ENCODE measurements around the gene EPHA8.

EPHA8 gene

GRCh38 chr1:22582661-22583635, 19.7 kb downstream of the EPHA8 start:
- DNase-seq (ENCODE audit: low read depth) = peak; percentile 21
- TF ChIP-seq POLR2A (IDR thresholded peaks at IDR 0.05; ENCODE audit: extremely low read depth, insufficient read length) (no peak), CTCF (IDR thresholded peaks at IDR 0.05; ENCODE audit: low read depth, low read length) (no peak), MYC (IDR thresholded peaks at IDR 0.05; ENCODE audit: low read depth, low read length) (no peak)
- TF ChIP-seq, protein P1, sequence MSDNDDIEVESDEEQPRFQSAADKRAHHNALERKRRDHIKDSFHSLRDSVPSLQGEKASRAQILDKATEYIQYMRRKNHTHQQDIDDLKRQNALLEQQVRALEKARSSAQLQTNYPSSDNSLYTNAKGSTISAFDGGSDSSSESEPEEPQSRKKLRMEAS (IDR thresholded peaks at IDR 0.05; ENCODE audit: low read depth, low read length) = no peak
- H3K4me3 ChIP-seq (ENCODE audit: low read depth, low read length) = no peak overlapping the region

GRCh38 chr1:22584001-22584562, 20.8 kb downstream of the EPHA8 start:
- peak; percentile 90 for DNase-seq (ENCODE audit: low read depth)
- H3K4me3 ChIP-seq (ENCODE audit: low read depth, low read length) = no peak overlapping the region
- TF ChIP-seq, protein P1 (IDR thresholded peaks at IDR 0.05; ENCODE audit: low read depth, low read length) = no peak
- no peak for TF ChIP-seq CTCF (IDR thresholded peaks at IDR 0.05; ENCODE audit: low read depth, low read length)
- TF ChIP-seq POLR2A (IDR thresholded peaks at IDR 0.05; ENCODE audit: extremely low read depth, insufficient read length) = no peak
- TF ChIP-seq MYC (IDR thresholded peaks at IDR 0.05; ENCODE audit: low read depth, low read length) = no peak

- DNase-seq (ENCODE audit: low read depth) = no peak
- no peak overlapping the region for H3K4me3 ChIP-seq (ENCODE audit: low read depth, low read length)
- TF ChIP-seq CTCF (IDR thresholded peaks at IDR 0.05; ENCODE audit: low read depth, low read length) = no peak
- TF ChIP-seq, protein P1 (IDR thresholded peaks at IDR 0.05; ENCODE audit: low read depth, low read length) = no peak
Measured at GRCh38 chr1:22584970-22585369, 21.7 kb downstream of the EPHA8 start.

- no peak for DNase-seq (ENCODE audit: low read depth)
- no peak overlapping the region for H3K4me3 ChIP-seq (ENCODE audit: low read depth, low read length)
- TF ChIP-seq MYC (IDR thresholded peaks at IDR 0.05; ENCODE audit: low read depth, low read length) (no peak), POLR2A (IDR thresholded peaks at IDR 0.05; ENCODE audit: extremely low read depth, insufficient read length) (no peak), CTCF (IDR thresholded peaks at IDR 0.05; ENCODE audit: low read depth, low read length) (no peak)
- TF ChIP-seq, protein P1 (IDR thresholded peaks at IDR 0.05; ENCODE audit: low read depth, low read length) = no peak
Measured at GRCh38 chr1:22585471-22585870, 22.2 kb downstream of the EPHA8 start.

DNA sequence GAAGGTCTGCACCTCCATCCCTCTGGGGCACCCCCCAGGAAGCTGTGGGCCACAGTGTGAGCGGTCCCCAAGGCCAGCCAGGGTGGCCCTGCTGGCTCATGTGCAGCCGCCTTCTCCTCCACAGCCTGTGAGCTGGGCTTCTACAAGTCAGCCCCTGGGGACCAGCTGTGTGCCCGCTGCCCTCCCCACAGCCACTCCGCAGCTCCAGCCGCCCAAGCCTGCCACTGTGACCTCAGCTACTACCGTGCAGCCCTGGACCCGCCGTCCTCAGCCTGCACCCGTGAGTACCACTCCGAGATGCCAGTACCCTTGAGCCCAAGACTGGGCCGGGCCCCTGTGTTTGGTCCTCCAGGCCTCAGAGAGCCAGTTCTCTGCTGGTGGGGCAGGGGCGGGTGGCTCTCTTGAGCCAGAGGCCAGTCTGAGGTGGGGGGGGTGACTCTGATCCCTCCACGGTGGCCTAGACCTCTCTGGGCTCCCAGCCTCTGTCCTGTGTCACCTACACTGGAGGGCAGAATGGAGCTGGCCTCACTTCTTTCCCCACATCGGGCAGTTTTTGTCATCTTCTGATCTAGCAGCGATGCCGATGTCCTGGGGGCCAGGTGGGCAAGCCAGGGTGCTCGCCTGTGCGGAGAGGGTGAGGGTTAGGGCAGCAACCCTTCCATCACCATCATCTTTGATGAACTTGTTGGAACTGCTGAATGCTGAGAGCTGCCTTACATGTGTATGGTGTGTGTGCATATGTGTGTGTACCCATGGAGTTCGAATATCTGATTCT, 23.3 kb downstream of the EPHA8 start:
- H3K4me3 ChIP-seq (ENCODE audit: low read depth, low read length) = no peak overlapping the region
- DNase-seq (ENCODE audit: low read depth) = peak; percentile 47
- no peak for TF ChIP-seq CTCF (IDR thresholded peaks at IDR 0.05; ENCODE audit: low read depth, low read length)
- TF ChIP-seq MYC (IDR thresholded peaks at IDR 0.05; ENCODE audit: low read depth, low read length) = no peak
- TF ChIP-seq, protein P1 (IDR thresholded peaks at IDR 0.05; ENCODE audit: low read depth, low read length) = no peak
- no peak for TF ChIP-seq POLR2A (IDR thresholded peaks at IDR 0.05; ENCODE audit: extremely low read depth, insufficient read length)

Measured in NB4 (cell line).